K562 (cell line): ENCODE measurements around the gene ANXA2. TPM values are rescaled to one million over a fixed set of nuclear protein-coding genes. Genes with fewer than 3 reads are reported as not detected.

Experiments
- ATAC-seq: fragments of 200-7000 bp; cut with Tn5 transposase; 3 replicates; pipeline ENCODE4 v1.9.1; 2020; ENCODE audit warnings: moderate library complexity
- BruUV-seq: library from RNA; stranded (reverse); fragments of 400-500 nt; replicated peaks from 2 replicates; lab custom pipeline; 2021; lab: Mats Ljungman, UMichigan
- CTCF ChIA-PET: fragments of 300-600 bp; formaldehyde crosslinking; extraction: SDS; loops from one replicate; lab custom pipeline; 2021; ENCODE audit warnings: low intra/inter-chr PET ratio; lab: Yijun Ruan, JAX
- POLR2A ChIA-PET: fragments of 300-600, 350-650 bp; sonication (Branson Sonifier 250); formaldehyde crosslinking; extraction: SDS; loops from one replicate; lab custom pipeline; 2021; ENCODE audit warnings: antibody characterized with exemption, inconsistent platforms; lab: Yijun Ruan, JAX
- DNase-seq, 4 experiments: peaks; one replicate each; pipeline versions ENCODE4 v3.0.0 to v3.0.0-alpha.2; 2011 to 2018; ENCODE audit warnings: low spot score in 3 of 4, mixed read lengths in 3 of 4; ENCODE audit errors: extremely low read depth in 1 of 4
- FAIRE-seq: peaks from 2 replicates; lab custom pipeline; 2011; peaks lifted over from hg19 to GRCh38; lab: Jason Lieb, UNC
- H2AFZ ChIP-seq: 2 replicates; pipeline ENCODE4 v1.6.0; 2011; ENCODE audit warnings: low read depth, low read length, control low read depth, inconsistent platforms
- H3K27ac ChIP-seq: fragments of 200-600 bp; 3 replicates; pipeline ENCODE4 v1.8.0; 2011; ENCODE audit warnings: low read depth, mild to moderate bottlenecking, control low read depth, inconsistent platforms, low read length, moderate library complexity, mixed read lengths; ENCODE audit errors: extremely low read depth
- H3K27me3 ChIP-seq, 2 experiments: fragments of 300-600 bp in 1 of 2; 2 replicates in 1 of 2; 3 replicates in 1 of 2; pipeline versions ENCODE4 v1.6.0 to v1.8.0; 2011; ENCODE audit warnings: inconsistent platforms in 2 of 2, low read length in 2 of 2, mild to moderate bottlenecking in 1 of 2, mixed read lengths in 1 of 2, moderate library complexity in 1 of 2; ENCODE audit not compliant: control insufficient read depth in 2 of 2, insufficient read depth in 2 of 2
- H3K36me3 ChIP-seq: fragments of 300-600 bp; 3 replicates; pipeline ENCODE4 v1.8.0; 2011; ENCODE audit warnings: mild to moderate bottlenecking, low read length, inconsistent platforms; ENCODE audit not compliant: control insufficient read depth, insufficient read depth
- H3K4me1 ChIP-seq, 2 experiments: fragments of 200-600 bp in 1 of 2; replicated peaks in 1 of 2; 2 replicates in 1 of 2; 3 replicates in 1 of 2; pipeline versions ENCODE4 v1.5.1 to v1.8.0; 2011; ENCODE audit warnings: inconsistent platforms in 2 of 2, low read length in 2 of 2, mild to moderate bottlenecking in 1 of 2, mixed read lengths in 1 of 2, moderate library complexity in 1 of 2; ENCODE audit not compliant: control insufficient read depth in 2 of 2, insufficient read depth in 2 of 2
- H3K4me2 ChIP-seq: 2 replicates; pipeline ENCODE4 v1.6.1; 2011; ENCODE audit warnings: low read length, control low read depth, inconsistent platforms, mixed read lengths; ENCODE audit not compliant: insufficient read depth
- H3K4me3 ChIP-seq: fragments of 200-600 bp; sonication (generic), shearing (Covaris generic); 2 replicates; pipeline ENCODE4 v1.5.1; 2016; ENCODE audit warnings: control low read depth, inconsistent platforms
- H3K79me2 ChIP-seq: fragments of 200-600 bp; 3 replicates; pipeline ENCODE4 v1.8.0; 2011; ENCODE audit warnings: low read length, inconsistent platforms; ENCODE audit not compliant: control insufficient read depth, insufficient read depth
- H3K9ac ChIP-seq, 2 experiments: 2 replicates each; pipeline versions ENCODE4 v1.6.0 to v1.6.1; 2011; ENCODE audit warnings: low read depth in 2 of 2, low read length in 2 of 2, control low read depth in 1 of 2, inconsistent platforms in 1 of 2, mild to moderate bottlenecking in 1 of 2, mixed read lengths in 1 of 2; ENCODE audit not compliant: insufficient read depth in 1 of 2
- H3K9me1 ChIP-seq: one replicate; pipeline ENCODE4 v1.6.0; 2011; ENCODE audit warnings: inconsistent platforms, mild to moderate bottlenecking, low read length, moderate library complexity; ENCODE audit not compliant: control insufficient read depth, insufficient read depth
- H3K9me3 ChIP-seq: replicated peaks from 2 replicates; pipeline ENCODE4 v1.5.1; 2011; ENCODE audit warnings: low read depth, low read length, inconsistent platforms; ENCODE audit not compliant: control insufficient read depth, insufficient read depth
- H4K20me1 ChIP-seq: replicated peaks from 2 replicates; pipeline ENCODE4 v1.6.1; 2011; ENCODE audit warnings: low read length, inconsistent platforms, mixed read lengths; ENCODE audit not compliant: control insufficient read depth, insufficient read depth
- CBX3 ChIP-seq, 2 experiments: IDR thresholded peaks; 1 replicate in 1 of 2; 2 replicates in 1 of 2; pipeline ENCODE4 v1.6.1; 2012; ENCODE audit warnings: inconsistent platforms in 2 of 2, low read length in 2 of 2, borderline replicate concordance in 1 of 2, control low read depth in 1 of 2
- HLTF ChIP-seq: fragments of 450-650 bp; IDR thresholded peaks from 2 replicates; pipeline ENCODE4 v1.6.1; 2016
- ZBED1 ChIP-seq: IDR thresholded peaks from 2 replicates; pipeline ENCODE4 v1.6.1; 2014
- ZKSCAN3 ChIP-seq: fragments of 250-450 bp; sonication (Bioruptor Pico); IDR thresholded peaks from 2 replicates; pipeline ENCODE4 v1.4.0; 2020
- ZNF143 ChIP-seq: sonication (generic); formaldehyde crosslinking; IDR thresholded peaks from 2 replicates; pipeline ENCODE4 v1.9.0; 2022; ENCODE audit warnings: mild to moderate bottlenecking, missing genetic modification reagents
- ZNF212 ChIP-seq: fragments of 450-650 bp; formaldehyde crosslinking; IDR thresholded peaks from 2 replicates; pipeline ENCODE4 v1.4.0; 2020; ENCODE audit warnings: mild to moderate bottlenecking
- WGBS: fragments of 100-300 bp; shearing (Covaris generic); methylation state at CpG from one replicate; pipeline ENCODE4 v1.1.6; 2016; ENCODE audit warnings: low coverage, mixed read lengths; ENCODE audit not compliant: insufficient coverage; ENCODE audit errors: missing lambda C conversion rate; 5-methylcytosine and 5-hydroxymethylcytosine counted together
- in situ Hi-C: fragments of 300-500 bp; cut with MboI; formaldehyde crosslinking; loops from 4 replicates; pipeline ENCODE4 v1.15.0; 2018; ENCODE audit warnings: inconsistent platforms, mixed read lengths
- intact Hi-C: fragments of 100-400 bp; cut with micrococcal nuclease; formaldehyde crosslinking; loops from 2 replicates; pipeline ENCODE4 v1.14.2; 2022
- polyA plus RNA-seq, 8 experiments: library from polyadenylated mRNA; depleted of rRNA in 4 of 8; stranded (reverse) in 5 of 8; unstranded in 3 of 8; fragments of >200 nt; fragmentation: Nextera tagmentation in 2 of 8; fragmentation: Illumina TruSeq in 1 of 8; extraction: Ambion mirVana in 2 of 8; extraction: Trizol in 1 of 8; gene quantifications; 2 replicates each; pipeline versions ENCODE4 v1.2.1 to v1.2.3, GENCODE V29; 2011 to 2014; ENCODE audit warnings: inconsistent platforms in 1 of 8, missing spikeins in 1 of 8
- total RNA-seq, 7 experiments: library from RNA; depleted of rRNA in 6 of 7; stranded (reverse); fragments of >200 nt in 6 of 7; fragmentation: Illumina TruSeq in 2 of 7; extraction: Trizol in 2 of 7; gene quantifications; 2 replicates each; pipeline versions ENCODE4 v1.2.1 to v1.2.3, GENCODE V29; 2011 to 2021; ENCODE audit warnings: low replicate concordance in 1 of 7
- TF ChIP-seq, protein P1 (sequence below): IDR thresholded peaks from 2 replicates; pipeline ENCODE4 v1.6.1; 2016; ENCODE audit warnings: missing genetic modification characterization, missing compliant biosample characterization
- TF ChIP-seq, protein P2 (sequence below), 2 experiments: IDR thresholded peaks; 2 replicates each; pipeline ENCODE4 v1.6.1; 2011; ENCODE audit warnings: borderline replicate concordance in 1 of 2, control low read depth in 1 of 2, low read depth in 1 of 2, low read length in 1 of 2, mild to moderate bottlenecking in 1 of 2, mixed read lengths in 1 of 2, moderate library complexity in 1 of 2; ENCODE audit not compliant: insufficient read depth in 1 of 2, insufficient read length in 1 of 2, poor library complexity in 1 of 2, severe bottlenecking in 1 of 2; ENCODE audit errors: extremely low read depth in 1 of 2
- TF ChIP-seq, protein P3 (sequence below): fragments of 250-450 bp; sonication (Bioruptor Pico); IDR thresholded peaks from 2 replicates; pipeline ENCODE4 v1.5.0; 2020; ENCODE audit warnings: mild to moderate bottlenecking

ANXA2 gene
- total and polyA plus RNA-seq, 9 of the 15 experiments (the other 6 are each of a cell fraction or from before 2014, with no cell fraction given): 301 to 1,102 (median 452) TPM

GRCh38 chr15:60315878-60316277 is 81.9 kb downstream of the ANXA2 start (continued):
- TF ChIP-seq, protein P1, sequence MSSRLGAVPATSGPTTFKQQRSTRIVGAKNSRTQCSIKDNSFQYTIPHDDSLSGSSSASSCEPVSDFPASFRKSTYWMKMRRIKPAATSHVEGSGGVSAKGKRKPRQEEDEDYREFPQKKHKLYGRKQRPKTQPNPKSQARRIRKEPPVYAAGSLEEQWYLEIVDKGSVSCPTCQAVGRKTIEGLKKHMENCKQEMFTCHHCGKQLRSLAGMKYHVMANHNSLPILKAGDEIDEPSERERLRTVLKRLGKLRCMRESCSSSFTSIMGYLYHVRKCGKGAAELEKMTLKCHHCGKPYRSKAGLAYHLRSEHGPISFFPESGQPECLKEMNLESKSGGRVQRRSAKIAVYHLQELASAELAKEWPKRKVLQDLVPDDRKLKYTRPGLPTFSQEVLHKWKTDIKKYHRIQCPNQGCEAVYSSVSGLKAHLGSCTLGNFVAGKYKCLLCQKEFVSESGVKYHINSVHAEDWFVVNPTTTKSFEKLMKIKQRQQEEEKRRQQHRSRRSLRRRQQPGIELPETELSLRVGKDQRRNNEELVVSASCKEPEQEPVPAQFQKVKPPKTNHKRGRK: no peak

DNA sequence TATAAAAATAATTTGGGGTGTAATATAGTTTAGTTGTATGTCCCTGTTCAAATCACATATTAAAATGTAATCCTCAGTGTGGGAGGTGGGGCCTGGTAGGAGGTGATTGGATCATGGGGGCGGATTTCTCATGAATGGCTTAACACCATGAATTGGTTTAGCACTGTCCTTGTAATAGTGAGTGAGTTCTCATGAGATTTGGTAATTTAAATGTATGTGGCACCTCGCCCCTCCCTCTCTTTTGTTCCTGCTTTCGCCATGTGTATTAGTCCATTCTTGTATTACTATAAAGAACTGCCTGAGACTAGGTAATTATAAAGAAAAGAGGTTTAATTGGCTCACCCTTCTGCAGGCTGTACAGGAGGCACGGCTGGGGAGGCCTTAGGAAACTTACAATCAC is 83.9 kb downstream of the ANXA2 start:
- TF ChIP-seq ZNF212 (CRISPR knock-in tag) (no peak), CBX3 (IDR thresholded peaks at IDR 0.05; ENCODE audit: borderline replicate concordance in 1 of 2, low read length in 2 of 2) (no peak), ZKSCAN3 (CRISPR knock-in tag) (no peak), ZNF143 (CRISPR knock-in tag) (no peak), HLTF (no peak), ZBED1 (no peak)
- TF ChIP-seq, protein P2, sequence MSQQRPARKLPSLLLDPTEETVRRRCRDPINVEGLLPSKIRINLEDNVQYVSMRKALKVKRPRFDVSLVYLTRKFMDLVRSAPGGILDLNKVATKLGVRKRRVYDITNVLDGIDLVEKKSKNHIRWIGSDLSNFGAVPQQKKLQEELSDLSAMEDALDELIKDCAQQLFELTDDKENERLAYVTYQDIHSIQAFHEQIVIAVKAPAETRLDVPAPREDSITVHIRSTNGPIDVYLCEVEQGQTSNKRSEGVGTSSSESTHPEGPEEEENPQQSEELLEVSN (IDR thresholded peaks at IDR 0.05; ENCODE audit: borderline replicate concordance in 1 of 2, extremely low read depth in 1 of 2, insufficient read depth in 1 of 2, insufficient read length in 1 of 2, low read depth in 1 of 2, low read length in 1 of 2, poor library complexity in 1 of 2, severe bottlenecking in 1 of 2): no peak
- TF ChIP-seq, protein P3, sequence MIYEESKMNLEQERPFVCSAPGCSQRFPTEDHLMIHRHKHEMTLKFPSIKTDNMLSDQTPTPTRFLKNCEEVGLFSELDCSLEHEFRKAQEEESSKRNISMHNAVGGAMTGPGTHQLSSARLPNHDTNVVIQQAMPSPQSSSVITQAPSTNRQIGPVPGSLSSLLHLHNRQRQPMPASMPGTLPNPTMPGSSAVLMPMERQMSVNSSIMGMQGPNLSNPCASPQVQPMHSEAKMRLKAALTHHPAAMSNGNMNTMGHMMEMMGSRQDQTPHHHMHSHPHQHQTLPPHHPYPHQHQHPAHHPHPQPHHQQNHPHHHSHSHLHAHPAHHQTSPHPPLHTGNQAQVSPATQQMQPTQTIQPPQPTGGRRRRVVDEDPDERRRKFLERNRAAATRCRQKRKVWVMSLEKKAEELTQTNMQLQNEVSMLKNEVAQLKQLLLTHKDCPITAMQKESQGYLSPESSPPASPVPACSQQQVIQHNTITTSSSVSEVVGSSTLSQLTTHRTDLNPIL (CRISPR knock-in tag): no peak
- no peak for ATAC-seq
- BruUV-seq: no TSS peak
- Histone ChIP-seq H3K4me3 (no peak overlapping the region), H4K20me1 (no peaks in the 10 kb centered on the region), H3K4me2 (no peak overlapping the region), H3K9me1 (no peaks in the 10 kb centered on the region), H3K27me3 (peaks cover 2 to 4% of the 10 kb centered on the region in 2 experiments; a peak in 2 of 5 replicates), H3K36me3 (no peaks in the 10 kb centered on the region), H2AFZ (no peak overlapping the region), H3K79me2 (no peaks in the 10 kb centered on the region), H3K9me3 (no peaks in the 10 kb centered on the region), H3K4me1 (no peaks in the 10 kb centered on the region; a peak in 1 of 5 replicates), H3K9ac (no peak overlapping the region), H3K27ac (no peak overlapping the region)
- FAIRE-seq: no peak
- in situ Hi-C loops: loop anchor here (10.0 kb wide), 1 partner anchor 599 kb away; no protein-coding TSS in a partner anchor
- POLR2A ChIA-PET: no interaction called here
- intact Hi-C loops: no loop called here
- CTCF ChIA-PET: no interaction called here
- WGBS: 0% methylated on average over 4 of the region's 4 CpGs
- no peak for DNase-seq
